NCI-H510A (cell line): ENCODE measurements around the gene C4orf51.
"Not testable (repeated sequence)": the region's sequence is repeated elsewhere in the genome, so short reads cannot be mapped to it uniquely, and the experiment has no call there.

ENCODE experiments used
- DNase-seq: peaks from one replicate; lab custom pipeline; 2025; lab: John Stamatoyannopoulos, UW

Gene C4orf51

GRCh38 chr4:145679991-145680455 lies at the start of gene C4orf51:
TSS of gene C4orf51 (plus strand) at chr4:145680146. CDS start at chr4:145680204, 58 bp downstream.
- DNase-seq, result no peak

DNA sequence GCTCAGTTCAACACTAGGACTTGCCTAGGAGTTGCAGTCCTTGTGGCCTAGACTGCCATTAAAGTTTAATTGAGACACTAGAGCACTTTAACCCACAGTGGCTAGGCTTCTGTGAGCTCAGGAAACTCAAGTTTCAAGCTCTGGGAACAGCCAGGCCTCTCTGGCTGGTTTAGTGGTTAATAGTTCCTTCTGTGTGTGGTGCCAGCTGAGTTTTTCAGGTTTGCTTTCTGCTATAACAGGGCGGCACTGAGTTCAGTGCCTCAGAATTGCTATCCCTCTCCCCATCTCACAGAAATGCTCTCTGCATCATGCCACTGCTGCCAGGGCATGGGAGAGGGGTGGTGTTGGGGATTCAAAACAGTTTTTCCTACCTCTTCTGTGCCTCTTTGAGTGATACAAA lies 44.8 kb upstream of the C4orf51 start:
- DNase-seq, result no peak

DNA sequence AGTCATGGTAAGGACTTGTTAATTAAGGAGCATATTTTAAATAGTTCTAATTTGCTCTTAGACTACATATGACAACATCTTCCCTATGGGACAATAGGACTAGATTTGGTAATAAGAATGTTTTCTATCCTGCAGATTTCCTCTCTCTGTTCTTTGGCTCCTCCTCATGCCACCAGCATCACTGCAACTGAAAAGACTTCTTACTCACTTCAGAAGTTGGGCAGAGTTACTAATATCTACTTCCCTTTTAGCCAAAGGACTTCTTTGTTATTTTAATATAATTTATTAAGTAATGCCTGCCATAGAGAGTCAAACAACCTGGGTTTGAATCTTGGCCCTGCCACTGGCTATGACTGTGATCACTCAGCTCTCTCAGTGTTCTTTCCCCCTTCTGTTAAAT lies 44.3 kb upstream of the C4orf51 start:
- no peak for DNase-seq

GRCh38 chr4:145639186-145639698 lies 40.7 kb upstream of the C4orf51 start:
- no peak for DNase-seq

DNA sequence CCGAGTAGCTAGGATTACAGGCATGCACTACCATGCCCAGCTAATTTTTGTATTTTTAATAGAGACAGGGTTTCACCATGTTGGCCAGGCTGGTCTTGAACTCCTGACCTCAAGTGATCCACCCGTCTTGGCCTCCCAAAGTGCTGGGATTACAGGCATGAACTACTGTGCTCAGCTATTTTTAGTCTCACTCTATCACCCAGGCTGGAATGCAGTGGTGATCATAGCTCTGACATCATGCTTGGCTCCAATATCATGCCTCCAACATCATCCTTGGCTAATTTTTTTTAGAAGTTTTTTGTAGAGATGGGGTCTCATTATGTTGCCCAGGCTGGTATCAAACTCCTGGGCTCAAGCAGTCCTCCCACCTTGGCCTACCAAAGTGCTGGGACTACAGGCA lies 39.7 kb upstream of the C4orf51 start:
- DNase-seq, result not testable (repeated sequence)

- no peak for DNase-seq
These were observed 36.7 kb upstream of the C4orf51 start for GRCh38 chr4:145643295-145643694.

GRCh38 chr4:145644699-145645098 lies 35.2 kb upstream of the C4orf51 start:
- DNase-seq, result no peak

GRCh38 chr4:145656156-145656555 lies 23.8 kb upstream of the C4orf51 start:
- no peak for DNase-seq

GRCh38 chr4:145660064-145660463 lies 19.9 kb upstream of the C4orf51 start:
- DNase-seq, result no peak

GRCh38 chr4:145663194-145663593 lies 16.8 kb upstream of the C4orf51 start:
- no peak for DNase-seq

GRCh38 chr4:145665773-145666172 lies 14.2 kb upstream of the C4orf51 start:
- no peak for DNase-seq

- DNase-seq, result no peak
These were observed 9.5 kb upstream of the C4orf51 start for GRCh38 chr4:145670422-145670821.

GRCh38 chr4:145679520-145679919 lies 426 bp upstream of the C4orf51 start:
- DNase-seq, result peak; percentile 63

DNA sequence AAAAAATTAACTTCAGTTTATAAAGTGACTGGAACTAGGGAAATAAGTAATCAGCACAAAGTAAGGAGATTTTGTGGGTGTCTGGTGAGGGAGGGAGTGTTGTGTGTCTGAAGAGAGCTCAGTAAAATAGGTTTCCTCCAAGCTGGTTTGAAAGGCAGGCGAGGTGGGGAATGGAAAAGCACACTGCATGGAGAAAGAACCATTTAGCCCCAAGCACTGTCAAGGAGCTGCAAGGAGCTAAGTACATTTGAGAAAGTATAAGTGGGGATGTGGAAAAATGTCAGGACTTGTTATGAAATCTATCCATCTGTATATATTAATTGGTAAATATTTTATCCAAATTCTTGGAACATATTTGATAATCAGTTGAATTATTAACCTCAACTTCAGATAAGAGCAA lies 956 bp downstream of the C4orf51 start:
- no peak for DNase-seq

GRCh38 chr4:145681518-145681917 lies 1.6 kb downstream of the C4orf51 start:
- no peak for DNase-seq

DNA sequence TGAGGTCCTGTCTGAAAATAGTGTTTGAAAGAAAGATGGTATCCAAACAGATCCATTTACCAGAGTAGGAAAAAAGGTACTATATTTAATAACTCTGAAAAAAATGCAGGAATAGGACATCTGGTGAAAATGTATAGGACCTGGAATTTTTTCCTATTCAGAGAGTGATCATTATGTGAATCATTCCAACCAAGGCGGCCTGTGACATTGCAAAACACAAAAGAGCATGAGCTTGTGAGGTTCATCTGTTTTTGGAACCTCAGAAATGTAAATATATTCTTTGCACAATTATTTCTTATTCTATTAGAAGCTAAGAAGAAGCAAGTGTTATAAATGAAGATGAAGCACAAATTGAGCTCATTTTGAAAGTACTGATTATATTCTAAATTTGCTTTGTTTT lies 2.0 kb downstream of the C4orf51 start:
- no peak for DNase-seq

DNA sequence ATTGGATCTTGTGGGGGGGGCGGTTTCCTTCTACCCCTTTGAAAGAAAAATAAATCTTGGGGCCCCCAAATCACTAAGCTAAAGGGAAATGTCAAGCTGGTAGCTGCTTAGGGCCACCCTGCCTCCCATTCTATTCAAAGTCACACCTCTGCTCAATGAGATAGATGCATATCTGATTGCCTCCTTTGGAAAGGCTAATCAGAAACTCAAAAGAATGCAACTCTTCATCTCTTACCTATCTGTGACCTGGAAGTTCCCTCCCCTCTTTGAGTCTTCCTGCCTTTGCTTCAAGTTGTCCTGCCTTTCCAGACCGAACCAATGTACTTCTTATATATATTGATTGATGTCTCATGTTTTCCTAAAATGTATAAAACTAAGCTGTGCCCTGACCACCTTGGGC lies 7.0 kb downstream of the C4orf51 start:
- DNase-seq, result no peak

DNA sequence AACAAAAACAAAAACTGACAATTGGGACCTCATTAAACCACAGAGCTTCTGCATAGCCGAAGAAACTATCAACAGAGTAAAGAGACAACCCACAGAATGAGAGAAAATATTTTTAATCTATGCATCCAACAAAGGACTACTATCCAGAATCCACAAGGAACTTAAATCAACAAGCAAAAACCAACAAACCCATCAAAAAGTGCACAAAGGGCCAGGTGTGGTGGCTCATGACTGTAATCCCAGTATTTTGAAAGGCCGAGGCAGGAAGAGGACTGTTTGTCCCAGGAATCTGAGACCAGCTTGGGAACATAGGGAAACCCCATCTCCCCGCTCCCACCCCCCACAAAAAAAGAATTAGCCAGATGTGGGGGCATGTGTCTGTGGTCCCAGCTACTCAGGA lies 10.7 kb downstream of the C4orf51 start:
- DNase-seq, result no peak

GRCh38 chr4:145691416-145691815 lies 11.5 kb downstream of the C4orf51 start:
- DNase-seq, result not testable (repeated sequence)

- no peak for DNase-seq
These were observed 15.0 kb downstream of the C4orf51 start for GRCh38 chr4:145694929-145695328.

DNA sequence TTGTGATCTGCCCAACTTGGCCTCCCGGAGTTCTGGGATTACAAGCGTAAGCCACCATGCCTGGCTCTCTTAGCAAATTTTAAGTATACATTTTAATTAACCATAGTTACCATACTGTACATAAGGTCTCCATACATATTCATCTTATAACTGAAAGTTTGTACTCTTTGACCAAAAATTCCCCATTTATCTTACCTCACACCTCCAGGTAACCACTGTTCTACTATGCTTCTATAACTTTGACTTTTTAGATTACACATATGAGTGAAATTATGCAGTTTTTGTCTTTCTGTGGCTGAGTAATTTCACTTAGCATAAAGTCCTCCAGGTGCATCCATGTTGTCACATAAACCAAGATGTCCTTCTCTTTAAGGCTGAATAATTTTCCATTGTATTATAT lies 17.4 kb downstream of the C4orf51 start:
- DNase-seq, result no peak

- DNase-seq, result no peak
These were observed 18.6 kb downstream of the C4orf51 start for GRCh38 chr4:145698507-145698906.

DNA sequence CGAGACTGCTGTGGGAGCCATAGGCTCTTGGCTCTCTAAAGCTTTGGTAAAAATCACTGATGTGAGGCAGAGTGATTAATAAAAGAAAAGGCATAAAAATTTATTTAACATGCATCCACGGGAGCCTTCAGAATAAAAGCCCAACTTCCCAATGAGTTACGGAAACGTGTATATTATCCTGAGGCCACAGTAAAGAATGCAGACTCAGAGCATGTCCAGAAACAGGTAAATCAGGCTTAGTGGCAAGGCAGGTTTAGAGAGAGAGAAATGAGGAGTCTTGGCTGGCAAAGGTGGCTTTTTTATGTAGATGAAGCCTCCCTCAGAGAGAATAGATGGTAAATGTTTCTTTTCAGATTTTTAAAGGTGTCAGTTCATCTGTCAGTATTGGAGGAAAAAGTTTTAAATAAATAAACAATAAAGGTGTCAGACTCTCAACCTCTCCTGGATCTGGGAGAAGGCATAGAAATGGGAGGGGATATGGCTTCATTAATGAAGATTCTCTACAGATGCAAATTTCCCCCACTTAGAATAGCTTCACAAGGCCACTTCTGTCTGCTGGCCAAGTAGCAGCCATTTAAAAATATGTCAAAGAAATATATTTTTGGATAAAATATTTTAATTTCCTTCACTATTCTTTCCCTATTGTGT lies 24.0 kb downstream of the C4orf51 start:
- DNase-seq, result no peak

GRCh38 chr4:145709336-145709735 lies 29.4 kb downstream of the C4orf51 start:
- DNase-seq, result no peak
